Right renal cortex interstitium (tissue), 3 donors: Measurements from ENCODE around the gene SLC7A9. TPM values are rescaled to one million over a fixed set of nuclear protein-coding genes. Genes with fewer than 3 reads are reported as not detected.

Source experiments
- DNase-seq, 3 donors: peaks; one replicate each; pipeline ENCODE4 v3.0.0-alpha.2; 2013; ENCODE audit warnings: low read depth in 3 of 3, low spot score in 2 of 3
- polyA plus RNA-seq, 3 donors: library from polyadenylated mRNA; unstranded; fragments of 120-200 nt; gene quantifications; one replicate each; pipeline ENCODE4 v1.2.1, GENCODE V29; 2013; ENCODE audit not compliant: insufficient read length in 3 of 3

The SLC7A9 gene
- polyA plus RNA-seq, 3 donors: 13.5 to 15.4 (median 15.0) TPM

GRCh38 chr19:32829345-32829896, 40.1 kb downstream of the SLC7A9 start:
- no peak for DNase-seq

GRCh38 chr19:32828643-32829344, 40.8 kb downstream of the SLC7A9 start:
- DNase-seq: no peak

GRCh38 chr19:32828139-32828538, 41.4 kb downstream of the SLC7A9 start:
- DNase-seq: no peak

GRCh38 chr19:32824916-32825608, 44.5 kb downstream of the SLC7A9 start:
- no peak for DNase-seq

- DNase-seq: no peak
Measured at GRCh38 chr19:32824191-32824751, 45.3 kb downstream of the SLC7A9 start.

- DNase-seq: no peak
Measured at GRCh38 chr19:32823747-32824102, 45.8 kb downstream of the SLC7A9 start.

GRCh38 chr19:32822916-32823746, 46.4 kb downstream of the SLC7A9 start:
- no peak for DNase-seq

GRCh38 chr19:32819419-32820400, 49.9 kb downstream of the SLC7A9 start:
- DNase-seq: no peak

GRCh38 chr19:32818536-32818935, 51.0 kb downstream of the SLC7A9 start:
- DNase-seq: no peak

GRCh38 chr19:32817569-32818476, 51.7 kb downstream of the SLC7A9 start:
- DNase-seq: no peak

GRCh38 chr19:32816555-32817099, 52.9 kb downstream of the SLC7A9 start:
- no peak for DNase-seq

GRCh38 chr19:32814624-32815023, 54.9 kb downstream of the SLC7A9 start:
- DNase-seq: no peak

- DNase-seq: no peak
Measured at GRCh38 chr19:32813862-32814425, 55.6 kb downstream of the SLC7A9 start.

GRCh38 chr19:32812571-32812970, 57.0 kb downstream of the SLC7A9 start:
- DNase-seq: no peak

GRCh38 chr19:32812036-32812435, 57.5 kb downstream of the SLC7A9 start:
- DNase-seq: no peak

GRCh38 chr19:32811151-32811550, 58.4 kb downstream of the SLC7A9 start:
- DNase-seq: no peak

- no peak for DNase-seq
Measured at GRCh38 chr19:32810452-32810851, 59.1 kb downstream of the SLC7A9 start.

- DNase-seq: no peak
Measured at GRCh38 chr19:32809754-32810153, 59.8 kb downstream of the SLC7A9 start.
